Activated CD4-positive, alpha-beta T cell treated with anti-CD3 and anti-CD28 coated beads, Interleukin-2, amount 50 U/mL, for 4 hours (primary cell): ENCODE results near the gene RPUSD1.
"Not testable (repeated sequence)": the region's sequence is repeated elsewhere in the genome, so short reads cannot be mapped to it uniquely, and the experiment has no call there.

Experiments used
- DNase-seq, 2 experiments: peaks; one replicate each; pipeline ENCODE4 v3.0.0-alpha.2; 2020

The RPUSD1 gene

GRCh38 chr16:764184-764750, 23.9 kb downstream of the RPUSD1 start:
- DNase-seq, result no peak

- DNase-seq, result no peak
Measured at GRCh38 chr16:763369-764183, 24.6 kb downstream of the RPUSD1 start.

GRCh38 chr16:762595-763268, 25.4 kb downstream of the RPUSD1 start:
- DNase-seq, result no peak

- DNase-seq, result no peak
Measured at GRCh38 chr16:761625-762513, 26.3 kb downstream of the RPUSD1 start.

GRCh38 chr16:760545-761343, 27.4 kb downstream of the RPUSD1 start, which contains the start of gene MSLN:
Gene MSLN, plus strand, starts transcription at chr16:760734. Its CDS starts 1,947 bp downstream, at chr16:762681.
- no peak for DNase-seq

GRCh38 chr16:760065-760464, 28.1 kb downstream of the RPUSD1 start:
- no peak for DNase-seq

GRCh38 chr16:759110-759910, 28.9 kb downstream of the RPUSD1 start:
- no peak for DNase-seq

- DNase-seq, result no peak
Measured at GRCh38 chr16:756428-756827, 31.8 kb downstream of the RPUSD1 start.

GRCh38 chr16:754656-755055, 33.5 kb downstream of the RPUSD1 start:
- DNase-seq, result no peak

- DNase-seq, result not testable (repeated sequence)
Measured at GRCh38 chr16:754121-754607, 34.0 kb downstream of the RPUSD1 start.

- no peak for DNase-seq
Measured at GRCh38 chr16:752007-752312, 36.2 kb downstream of the RPUSD1 start.

GRCh38 chr16:751152-752006, 36.8 kb downstream of the RPUSD1 start:
- DNase-seq, result no peak

GRCh38 chr16:750485-750884, 37.7 kb downstream of the RPUSD1 start:
- no peak for DNase-seq

GRCh38 chr16:749010-749409, 39.2 kb downstream of the RPUSD1 start:
- DNase-seq, result no peak

- no peak for DNase-seq
Measured at GRCh38 chr16:747978-748746, 40.0 kb downstream of the RPUSD1 start.

- no peak for DNase-seq
Measured at GRCh38 chr16:746637-747036, 41.5 kb downstream of the RPUSD1 start.

- DNase-seq, result no peak
Measured at GRCh38 chr16:745739-746138, 42.4 kb downstream of the RPUSD1 start.

- DNase-seq, result no peak
Measured at GRCh38 chr16:743794-744500, 44.2 kb downstream of the RPUSD1 start.

- DNase-seq, result not testable (repeated sequence)
Measured at GRCh38 chr16:742894-743293, 45.3 kb downstream of the RPUSD1 start.
